Glomerular visceral epithelial cell (primary cell): ENCODE data around the gene TTC39B.

Source experiments
- DNase-seq: peaks from one replicate; pipeline ENCODE4 v3.0.0-alpha.2; 2016; ENCODE audit errors: extremely low spot score

Gene TTC39B

DNA sequence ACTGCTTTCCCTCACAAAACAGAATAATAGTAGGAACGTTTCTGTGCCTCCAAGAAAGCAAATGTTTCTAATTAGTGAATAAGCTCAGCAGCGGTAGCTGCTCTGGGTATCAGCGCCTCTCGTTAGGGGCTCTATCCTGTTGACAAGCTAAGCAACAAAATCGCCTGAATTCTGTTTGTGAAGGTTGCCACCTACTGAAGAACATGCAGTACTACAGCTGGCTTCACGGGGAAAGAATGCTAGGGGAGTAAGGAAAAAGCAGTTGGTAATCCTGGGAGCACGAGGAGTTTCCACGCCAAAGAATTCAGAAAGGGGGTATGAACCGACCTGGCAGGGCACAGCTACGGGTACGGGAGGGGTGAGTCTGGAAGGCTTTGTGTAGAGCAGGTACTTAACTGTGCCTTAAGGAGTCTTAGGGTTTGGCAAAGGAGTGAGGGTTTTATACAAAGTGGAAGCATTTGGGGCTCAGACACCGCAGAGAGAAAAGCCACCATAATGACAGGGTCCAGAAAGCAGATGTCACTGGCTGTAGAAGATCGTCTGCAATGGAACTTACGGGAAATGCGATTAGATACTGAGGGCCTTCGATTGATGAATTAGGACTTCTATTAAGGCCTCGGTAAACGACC is 171.7 kb downstream of the TTC39B start:
- DNase-seq: peak; percentile 68

DNA sequence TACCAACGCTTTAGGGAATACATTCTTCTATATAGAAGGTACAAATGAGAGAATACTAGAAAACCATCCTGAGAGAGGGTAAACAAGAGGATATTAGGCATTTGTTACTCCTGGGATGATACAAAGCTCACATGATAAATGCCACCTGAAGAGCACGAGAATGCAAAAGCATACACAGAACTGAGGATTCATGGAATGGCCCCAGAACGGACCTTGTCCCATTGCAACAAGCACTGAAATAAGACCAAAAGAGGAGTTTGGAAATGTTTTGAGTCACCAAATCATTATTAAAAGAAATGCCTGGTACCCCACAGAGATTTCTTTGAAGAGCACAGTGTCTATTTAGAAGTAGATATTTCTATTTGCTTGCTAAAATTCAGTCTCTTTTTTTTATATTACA is 173.5 kb downstream of the TTC39B start:
- no peak for DNase-seq

DNA sequence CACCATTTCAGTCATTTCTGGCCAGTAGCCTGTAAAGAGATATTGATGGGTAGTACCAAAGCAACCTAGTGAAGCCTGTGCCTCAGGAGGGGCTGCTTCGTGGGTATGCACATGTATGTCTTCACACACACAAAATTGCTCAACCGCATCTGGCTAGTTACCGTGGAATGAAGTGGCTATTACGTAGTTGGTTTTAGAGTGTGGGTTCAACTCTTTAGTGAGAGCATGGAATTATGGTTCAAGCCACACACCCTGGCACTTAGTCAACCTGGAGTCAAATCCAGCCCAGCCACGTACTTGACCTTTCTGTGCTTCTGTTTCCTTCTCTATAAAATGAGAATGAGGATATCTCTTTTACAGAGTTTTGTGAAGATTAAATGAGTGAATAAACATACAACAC is 174.9 kb downstream of the TTC39B start:
- no peak for DNase-seq

DNA sequence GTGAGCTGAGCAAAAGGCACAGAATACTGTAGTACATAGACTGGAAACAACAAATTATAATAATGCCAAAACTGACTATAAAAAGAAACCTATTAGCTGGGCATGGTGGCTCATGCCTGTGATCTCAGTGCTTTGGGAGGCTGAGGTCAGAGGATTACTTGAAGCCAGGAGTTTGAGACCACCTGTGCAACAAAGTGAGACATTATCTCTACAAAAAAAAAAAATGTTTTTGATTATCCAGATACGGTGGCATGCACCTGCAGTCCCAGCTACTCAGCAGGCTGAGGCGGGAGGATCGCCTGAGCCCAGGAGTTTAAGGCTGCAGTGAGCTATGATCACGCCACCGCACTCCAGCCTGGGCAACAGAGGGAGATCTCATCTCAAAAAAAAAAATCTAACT is 175.9 kb downstream of the TTC39B start:
- no peak for DNase-seq

DNA sequence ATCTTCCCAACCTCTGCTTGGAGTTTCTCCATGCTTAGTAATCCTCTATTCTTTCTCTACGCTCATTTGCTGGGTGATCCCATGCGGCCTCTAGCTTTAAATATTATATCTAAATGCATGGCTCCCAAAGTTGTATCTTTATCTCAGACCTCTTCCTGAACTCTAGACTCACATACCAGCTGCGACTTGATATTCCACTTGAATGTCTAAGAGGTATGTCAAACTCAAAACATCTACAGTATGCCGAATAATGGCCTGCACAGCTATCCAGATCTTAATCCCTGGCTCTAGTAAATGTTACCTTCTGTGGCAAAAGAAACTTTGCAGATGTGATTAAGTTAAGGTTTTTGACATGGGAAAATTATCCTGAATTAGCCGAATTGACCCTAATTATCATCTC is 179.2 kb downstream of the TTC39B start:
- DNase-seq: no peak

DNA sequence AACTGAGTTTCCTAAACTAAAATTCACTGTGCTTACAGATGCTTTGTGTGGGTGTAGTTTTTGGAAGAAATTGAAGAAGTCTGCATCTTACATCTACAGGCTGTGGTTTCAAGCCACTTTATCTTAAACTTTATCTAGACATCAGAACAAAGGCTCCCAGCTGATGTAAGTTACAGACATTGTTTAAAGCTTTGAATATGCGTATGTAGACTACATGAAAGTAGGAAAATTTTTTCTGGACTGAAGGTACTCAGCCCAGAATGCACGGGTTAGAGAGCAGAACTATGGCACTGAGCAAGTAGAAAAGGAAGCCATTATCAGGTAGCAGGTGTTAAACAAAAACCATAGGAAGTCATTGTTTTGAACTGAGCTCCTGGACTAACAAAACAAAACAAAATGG is 185.4 kb downstream of the TTC39B start:
- no peak for DNase-seq

DNA sequence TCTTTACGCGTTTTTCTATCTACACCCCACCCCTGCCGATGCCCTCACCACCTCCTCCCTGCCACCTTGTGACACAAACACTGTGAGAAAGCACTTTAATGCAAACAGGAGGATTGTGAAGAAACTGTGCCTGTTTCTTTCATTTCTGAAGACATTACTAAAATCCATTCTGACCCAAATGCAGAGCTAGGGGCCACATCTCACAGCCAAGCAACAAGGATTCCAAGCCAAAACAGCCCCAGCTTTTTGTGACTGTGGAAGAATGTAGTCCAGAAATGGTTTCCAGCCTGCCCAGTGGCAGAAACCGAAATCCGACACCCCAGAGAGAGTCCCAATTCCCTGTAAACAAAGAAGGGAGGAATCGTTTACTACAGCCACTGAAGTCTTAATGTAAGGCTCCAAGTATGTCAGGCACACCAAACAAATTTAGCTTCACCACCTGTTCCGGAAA is 190.9 kb downstream of the TTC39B start:
- DNase-seq: no peak

DNA sequence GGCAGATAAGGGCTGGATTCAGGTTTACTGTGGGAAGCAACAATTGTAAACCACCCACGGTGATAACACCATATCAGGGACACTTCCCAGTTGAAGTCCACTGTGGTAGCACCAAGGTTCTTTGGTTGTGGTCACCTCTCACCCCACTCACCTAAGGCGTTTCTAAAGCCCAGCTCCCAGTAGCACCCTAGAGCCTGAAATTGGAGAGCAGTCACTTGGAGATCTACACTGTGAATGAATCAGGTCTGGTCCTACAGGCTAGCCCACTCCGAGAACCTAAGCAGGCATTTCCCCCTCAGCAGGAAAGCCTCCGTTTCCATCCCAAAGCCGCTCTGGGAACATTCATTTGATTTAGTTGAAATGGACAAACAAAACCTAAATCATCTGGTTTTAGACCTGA is 191.3 kb downstream of the TTC39B start:
- no peak for DNase-seq

DNA sequence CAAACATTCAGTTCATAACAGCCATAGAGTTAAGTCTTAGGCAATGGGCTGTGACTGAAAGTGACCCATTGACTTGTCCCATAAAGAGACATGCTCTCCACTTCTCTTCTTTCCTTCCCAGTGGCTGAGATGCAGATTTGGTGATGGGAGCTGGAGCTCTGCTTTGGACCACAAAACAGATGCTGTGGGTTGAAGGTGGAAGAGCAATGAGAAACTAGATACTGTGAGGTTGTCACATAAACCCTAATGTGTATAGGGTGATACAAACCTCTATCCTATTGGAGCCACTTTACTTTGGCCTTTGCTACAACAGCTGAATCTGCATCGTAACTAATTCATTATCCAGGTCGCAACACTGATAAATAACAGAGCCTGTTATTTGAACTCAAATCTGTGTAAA is 192.0 kb downstream of the TTC39B start:
- no peak for DNase-seq
